Cerebellar nuclear complex (tissue), 1 donor: ENCODE measurements around the gene RBM22.

ENCODE experiments used
- DNase-seq, 2 experiments: peaks; one replicate each; lab custom pipeline; 2025; lab: John Stamatoyannopoulos, UW

RBM22 gene

DNA sequence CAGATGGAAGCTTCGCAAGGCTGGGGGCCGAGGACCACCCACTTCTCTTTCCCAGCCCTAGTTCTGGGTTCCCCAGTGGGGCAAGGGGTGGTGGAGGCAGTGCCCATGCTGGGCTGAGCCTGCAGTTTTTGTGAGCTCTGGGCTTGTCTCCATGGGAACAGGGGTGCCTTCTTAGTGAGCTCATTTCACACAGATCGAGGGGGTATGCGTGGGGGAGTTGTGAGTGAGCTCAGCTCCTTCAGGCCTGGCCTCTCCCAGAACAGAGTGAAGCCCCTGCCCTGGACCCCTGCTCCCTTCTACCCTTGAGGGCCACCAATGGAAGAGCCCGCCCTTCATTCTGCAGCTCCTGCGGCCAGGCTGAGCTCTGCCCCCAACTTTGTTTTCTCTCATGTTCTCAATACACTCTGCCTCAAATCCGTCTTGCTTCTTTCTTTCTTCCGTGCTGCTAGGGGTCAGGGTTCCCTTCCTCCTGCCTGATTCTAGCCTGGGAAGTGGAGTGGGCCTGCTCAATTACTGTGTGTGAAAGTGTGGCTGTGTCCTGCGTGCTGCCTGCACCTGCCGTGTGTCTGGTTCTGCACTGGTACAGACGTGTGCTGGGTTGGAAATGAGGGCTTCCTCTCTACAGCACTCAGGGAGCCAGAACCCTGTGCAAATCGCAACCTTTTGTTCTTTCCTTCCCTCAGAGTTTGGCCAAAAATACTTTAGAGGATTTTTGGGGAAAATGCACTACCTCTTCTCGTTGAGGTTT is 48.8 kb downstream of the RBM22 start:
- no peak for DNase-seq

DNA sequence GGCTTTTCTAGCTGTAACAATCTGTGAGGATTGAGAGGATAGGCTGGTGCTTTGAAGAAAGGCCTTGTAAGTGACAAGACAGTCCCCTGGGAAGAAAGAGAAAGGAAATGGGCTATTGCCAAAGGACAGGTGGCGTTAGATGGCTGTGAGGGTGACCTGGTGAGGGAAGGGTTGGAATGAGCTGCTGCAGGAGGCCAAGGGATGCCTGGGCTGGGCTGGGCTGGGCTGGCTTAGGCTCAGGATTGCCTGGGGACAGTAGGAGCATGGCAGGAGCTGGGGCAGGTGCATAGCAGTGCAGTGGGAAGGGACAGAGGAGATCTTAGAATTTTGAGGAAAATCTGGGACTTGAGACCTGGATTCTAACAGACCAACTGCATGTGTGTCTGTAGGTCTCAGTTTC is 49.5 kb downstream of the RBM22 start:
- DNase-seq: no peak

DNA sequence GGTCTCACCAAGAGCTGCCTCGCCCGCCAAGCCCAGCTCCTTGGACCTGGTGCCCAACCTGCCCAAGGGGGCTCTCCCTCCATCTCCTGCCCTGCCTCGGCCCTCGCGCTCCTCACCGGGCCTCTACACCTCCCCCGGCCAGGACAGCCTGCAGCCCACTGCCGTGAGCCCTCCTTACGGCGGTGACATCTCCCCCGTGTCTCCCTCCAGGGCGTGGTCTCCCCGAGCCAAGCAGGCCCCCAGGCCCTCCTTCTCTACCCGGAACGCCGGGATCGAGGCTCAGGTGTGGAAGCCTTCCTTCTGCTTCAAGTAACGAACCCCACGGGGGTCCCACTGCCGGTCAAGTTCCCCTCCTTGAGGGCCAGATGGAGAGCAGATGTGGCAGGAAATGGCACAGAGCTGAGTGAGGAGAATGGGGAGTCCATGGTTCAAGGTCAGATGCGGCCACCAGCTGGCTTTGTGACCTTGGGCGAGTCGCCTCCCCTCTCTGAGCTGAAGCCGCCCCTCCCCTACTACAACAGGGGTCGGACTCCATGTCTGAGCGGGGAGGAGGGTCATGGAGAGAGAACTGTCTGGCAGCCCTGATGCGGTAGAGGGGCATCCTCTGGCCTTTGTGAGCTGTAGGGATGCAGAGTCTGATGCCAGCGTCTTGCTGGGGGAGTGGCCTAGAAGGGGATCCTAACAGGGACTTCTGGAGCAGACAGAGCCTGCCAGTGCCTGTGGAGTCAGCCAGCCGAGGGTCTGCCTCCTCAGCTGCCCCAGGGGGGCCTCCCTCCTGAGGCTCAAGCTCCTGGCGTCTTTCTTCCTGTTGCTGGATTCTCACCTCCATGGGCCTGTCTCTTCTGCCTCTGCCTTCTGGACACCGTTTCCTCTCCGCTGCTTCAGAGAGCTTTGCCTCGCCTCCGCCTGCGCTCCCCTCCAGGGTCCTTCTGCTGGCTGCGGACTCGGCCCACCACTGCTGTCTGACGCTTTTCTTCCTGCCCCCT is 50.5 kb downstream of the RBM22 start:
- DNase-seq: no peak

DNA sequence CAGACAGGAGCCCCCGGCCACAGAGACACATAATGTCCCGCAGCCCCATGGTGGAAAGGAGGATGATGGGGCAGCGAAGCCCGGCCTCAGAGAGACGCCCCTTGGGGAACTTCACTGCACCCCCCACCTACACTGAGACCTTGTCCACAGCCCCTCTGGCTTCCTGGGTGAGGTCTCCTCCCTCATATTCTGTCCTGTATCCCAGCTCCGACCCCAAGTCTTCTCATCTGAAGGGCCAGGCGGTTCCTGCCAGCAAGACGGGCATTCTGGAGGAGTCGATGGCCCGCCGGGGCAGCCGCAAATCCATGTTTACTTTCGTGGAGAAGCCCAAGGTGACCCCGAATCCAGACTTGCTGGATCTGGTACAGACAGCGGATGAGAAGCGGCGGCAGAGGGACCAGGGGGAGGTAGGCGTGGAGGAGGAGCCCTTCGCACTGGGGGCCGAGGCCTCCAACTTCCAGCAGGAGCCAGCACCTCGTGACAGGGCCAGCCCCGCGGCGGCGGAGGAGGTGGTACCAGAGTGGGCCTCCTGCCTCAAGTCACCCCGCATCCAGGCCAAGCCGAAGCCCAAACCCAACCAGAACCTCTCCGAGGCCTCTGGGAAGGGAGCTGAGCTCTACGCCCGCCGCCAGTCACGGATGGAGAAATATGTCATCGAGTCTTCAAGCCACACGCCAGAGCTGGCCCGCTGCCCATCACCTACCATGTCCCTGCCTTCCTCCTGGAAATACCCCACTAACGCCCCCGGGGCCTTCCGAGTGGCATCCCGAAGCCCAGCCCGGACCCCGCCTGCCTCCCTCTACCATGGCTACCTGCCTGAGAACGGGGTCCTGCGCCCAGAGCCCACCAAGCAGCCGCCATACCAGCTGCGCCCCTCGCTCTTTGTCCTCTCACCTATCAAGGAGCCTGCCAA is 51.5 kb downstream of the RBM22 start:
- DNase-seq: no peak

DNA sequence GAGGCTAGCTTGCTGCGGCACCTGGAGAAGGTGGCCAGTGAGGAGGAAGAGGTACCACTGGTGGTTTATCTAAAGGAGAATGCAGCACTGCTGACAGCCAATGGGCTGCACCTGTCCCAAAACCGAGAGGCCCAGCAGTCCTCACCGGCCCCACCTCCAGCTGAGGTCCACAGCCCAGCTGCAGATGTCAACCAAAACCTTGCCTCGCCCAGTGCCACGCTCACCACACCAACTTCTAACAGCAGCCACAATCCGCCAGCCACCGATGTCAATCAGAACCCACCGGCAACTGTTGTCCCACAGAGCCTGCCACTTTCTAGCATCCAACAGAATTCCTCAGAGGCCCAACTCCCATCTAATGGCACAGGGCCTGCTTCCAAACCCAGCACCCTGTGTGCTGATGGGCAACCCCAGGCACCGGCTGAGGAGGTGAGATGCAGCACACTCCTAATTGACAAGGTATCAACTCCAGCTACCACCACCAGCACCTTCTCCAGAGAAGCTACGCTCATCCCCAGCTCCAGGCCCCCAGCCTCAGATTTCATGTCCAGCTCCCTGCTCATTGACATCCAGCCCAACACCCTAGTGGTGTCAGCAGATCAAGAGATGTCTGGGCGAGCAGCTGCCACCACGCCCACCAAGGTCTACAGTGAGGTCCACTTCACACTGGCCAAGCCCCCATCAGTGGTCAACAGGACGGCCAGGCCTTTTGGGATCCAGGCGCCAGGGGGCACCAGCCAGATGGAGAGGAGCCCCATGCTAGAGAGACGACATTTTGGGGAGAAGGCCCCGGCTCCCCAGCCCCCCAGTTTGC is 52.4 kb downstream of the RBM22 start:
- DNase-seq: no peak

DNA sequence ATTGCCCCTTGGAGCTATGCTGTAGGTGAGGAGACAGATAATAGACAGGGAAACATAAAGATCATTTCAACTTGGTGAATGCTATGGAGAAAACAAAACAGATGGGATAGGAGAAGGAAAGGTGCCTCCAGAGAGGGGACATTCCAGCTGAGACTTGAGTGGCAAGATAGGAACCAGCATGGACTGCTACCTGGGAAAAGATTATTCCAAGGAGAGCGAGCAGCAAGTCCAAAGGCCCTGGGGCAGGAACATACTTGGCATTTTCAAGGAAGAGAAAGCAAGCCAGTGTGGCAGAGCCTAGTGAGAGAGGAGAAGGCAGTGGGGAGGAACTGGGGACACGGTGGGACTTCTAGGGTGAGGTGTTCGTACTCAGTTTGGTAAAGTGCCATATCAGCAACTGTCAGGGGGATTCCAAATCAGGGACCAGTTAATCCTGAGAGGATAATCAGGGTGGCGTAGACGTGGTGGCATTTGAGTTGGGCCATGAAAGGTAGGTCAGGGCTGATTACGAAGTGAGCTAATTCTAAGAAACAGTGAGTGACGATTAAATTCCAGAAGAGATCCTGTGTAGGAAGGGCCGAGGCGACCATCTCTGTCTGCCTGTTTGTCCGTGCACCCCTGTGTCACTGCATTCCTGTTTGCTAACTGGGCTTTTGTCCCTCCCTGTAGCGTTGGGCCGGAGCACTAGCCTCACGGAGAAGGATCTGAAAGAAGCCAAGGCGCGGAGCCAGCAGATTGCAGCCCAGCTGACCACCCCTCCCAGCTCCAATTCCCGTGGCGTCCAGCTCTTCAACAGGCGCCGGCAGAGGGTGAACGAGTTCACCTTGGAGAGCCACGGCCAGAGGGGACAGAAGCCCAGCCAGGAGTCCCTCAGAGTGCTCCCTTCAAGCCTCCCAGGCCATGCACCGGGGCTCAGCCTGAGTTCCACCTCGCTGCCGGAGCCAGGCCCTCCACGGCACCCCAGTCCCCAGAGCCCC is 53.3 kb downstream of the RBM22 start:
- DNase-seq: no peak

DNA sequence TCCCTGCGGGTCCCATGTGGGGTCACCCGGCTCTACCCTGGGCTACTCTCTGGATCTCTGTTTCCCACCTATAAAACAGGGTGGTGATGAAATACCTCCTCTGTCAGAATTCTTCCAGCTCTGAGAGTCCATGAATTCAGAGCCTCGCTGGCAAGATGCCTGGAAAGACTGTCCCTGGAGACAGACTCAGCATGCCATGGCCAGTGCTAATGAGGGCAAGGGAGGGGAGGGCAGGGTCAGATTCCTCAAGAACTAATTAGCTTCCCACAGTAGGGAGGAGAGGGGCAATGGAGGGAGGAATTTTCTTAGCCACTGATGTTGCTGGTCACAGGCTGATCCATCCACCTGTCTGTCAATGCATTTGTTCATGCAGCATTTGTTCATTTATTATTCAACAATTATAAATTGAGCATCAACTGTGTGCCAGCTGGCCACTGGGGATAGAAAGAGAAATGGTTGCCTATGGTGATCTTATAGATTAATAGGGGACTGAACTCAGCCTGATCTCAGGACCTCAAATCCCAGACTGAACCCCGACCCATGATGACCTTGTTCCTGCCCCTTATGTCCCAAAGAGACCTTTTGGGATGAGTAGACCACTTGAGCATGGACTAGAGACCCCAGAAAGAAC is 55.7 kb downstream of the RBM22 start:
- no peak for DNase-seq

DNA sequence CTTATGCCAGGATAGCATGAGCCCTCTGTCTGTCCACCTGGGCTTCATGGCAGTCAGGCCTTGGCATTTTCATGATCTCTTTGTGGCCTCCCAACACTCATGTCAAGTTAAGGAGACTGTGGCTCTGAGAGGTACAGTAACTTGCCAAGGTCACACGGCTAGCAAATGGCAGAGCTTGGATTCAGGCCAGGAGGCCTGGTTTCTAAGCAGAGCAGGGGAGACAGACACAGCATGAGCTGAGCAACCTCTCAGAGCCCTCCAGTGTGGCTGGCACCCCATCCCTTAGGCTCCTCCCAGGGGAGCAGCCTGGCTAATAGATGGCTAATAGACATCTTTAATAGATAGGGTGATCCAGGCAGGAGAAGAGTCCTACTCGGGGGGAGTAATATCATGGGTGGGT is 56.3 kb downstream of the RBM22 start:
- no peak for DNase-seq

DNA sequence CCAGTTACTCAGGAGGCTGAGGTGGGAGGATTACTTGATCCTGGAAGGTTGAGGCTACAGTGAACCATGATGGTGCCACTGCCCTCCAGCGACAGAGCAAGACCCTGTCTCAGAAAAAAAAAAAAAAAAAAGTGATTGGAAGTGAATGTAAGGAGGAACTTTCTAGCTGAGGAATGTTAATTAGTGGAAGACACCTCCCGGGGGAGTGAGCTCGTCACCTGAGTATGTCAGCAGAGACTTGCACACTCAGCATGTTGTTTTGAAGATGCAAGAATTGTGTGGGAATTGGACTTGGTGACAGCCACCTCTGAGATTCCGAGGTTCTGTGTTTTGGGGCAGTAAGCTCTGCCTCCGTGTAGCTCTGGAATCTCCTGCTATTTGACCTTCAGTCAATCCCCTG is 56.8 kb downstream of the RBM22 start:
- no peak for DNase-seq

DNA sequence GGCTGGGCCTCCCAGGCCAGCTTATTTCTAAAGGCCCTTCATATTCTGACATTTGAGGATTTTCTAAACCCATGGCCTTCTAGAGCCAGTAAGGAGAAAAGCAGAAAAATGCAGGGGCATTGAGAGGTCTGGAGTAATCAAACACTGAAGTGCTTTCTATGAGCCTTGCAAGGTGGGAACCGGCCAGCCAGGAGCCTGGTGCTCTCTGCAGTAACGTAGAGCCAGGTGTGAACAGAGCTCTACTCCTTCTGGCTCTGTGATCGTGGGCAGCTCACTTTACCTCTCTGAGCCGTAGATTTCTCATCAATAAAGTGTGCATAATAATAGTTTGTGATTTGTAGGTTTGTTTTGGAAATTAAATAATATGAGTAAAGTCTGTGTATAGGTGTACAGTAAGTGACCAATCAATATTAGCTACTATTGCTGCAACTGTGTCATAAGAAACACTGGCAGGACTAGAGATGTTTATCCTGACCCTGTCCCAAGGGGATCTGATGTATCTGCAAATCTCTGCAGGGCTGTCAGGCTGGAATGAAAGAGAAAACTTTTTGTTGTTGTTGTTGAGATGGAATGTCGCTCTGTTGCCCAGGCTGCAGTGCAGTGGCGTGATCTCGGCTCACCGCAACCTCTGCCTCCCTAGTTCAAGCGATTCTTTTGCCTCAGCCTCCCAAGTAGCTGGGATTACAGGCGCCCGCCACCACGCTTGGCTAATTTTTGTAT is 57.7 kb downstream of the RBM22 start:
- DNase-seq: no peak

DNA sequence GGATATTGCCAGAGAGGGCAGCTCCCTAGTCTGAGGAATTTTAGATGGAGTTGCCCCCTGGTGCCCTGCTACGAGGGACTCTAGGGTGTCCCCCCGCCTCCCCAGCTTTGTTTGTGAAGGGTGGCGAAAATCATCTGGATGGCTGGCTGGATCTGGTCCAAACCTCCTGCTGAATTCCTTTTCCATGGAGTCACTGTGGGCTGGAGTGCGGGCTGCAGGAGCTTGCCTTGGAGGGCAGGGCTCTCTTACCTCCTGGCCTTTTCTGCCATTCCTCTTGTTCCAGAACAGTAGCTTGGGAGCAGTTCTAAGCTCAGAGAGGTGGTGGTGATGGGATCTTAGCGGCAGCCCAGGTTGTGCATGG is 58.3 kb downstream of the RBM22 start:
- DNase-seq: no peak

DNA sequence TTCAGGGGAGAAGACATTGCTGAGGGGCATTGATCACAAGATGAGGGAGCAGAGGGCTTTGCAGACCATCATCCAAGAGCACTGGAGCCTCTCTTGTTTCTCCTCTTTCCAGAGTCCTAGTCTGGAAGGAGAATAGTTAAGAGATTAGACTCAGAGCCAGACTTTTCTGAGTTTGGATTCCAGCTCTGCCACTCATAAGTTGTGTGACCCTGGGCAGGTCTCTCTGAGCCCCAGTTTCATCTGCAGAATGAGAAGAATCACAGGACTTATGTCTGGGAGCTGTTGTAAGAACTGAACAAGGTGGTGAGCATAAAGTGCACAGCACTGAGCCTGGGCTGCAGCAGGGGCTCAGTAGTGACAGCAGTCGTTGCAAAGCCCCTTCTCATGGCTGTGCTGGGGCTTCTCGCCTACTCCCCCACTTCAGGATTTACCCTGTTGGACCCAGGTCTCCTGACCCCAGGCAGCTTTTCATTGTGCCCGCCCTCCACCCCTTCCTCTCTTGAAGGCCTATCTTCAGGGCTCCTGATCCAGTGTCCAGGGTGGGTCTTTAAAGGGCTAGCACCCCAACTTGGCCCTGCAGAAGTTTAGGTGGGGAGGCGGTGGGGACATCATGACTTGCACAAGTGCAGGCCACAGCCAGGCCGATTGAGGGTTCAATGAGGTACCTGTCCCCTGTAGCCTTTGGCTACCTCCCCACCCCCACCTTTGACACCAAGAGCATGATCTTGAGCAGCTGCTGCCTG is 58.9 kb downstream of the RBM22 start:
- no peak for DNase-seq

DNA sequence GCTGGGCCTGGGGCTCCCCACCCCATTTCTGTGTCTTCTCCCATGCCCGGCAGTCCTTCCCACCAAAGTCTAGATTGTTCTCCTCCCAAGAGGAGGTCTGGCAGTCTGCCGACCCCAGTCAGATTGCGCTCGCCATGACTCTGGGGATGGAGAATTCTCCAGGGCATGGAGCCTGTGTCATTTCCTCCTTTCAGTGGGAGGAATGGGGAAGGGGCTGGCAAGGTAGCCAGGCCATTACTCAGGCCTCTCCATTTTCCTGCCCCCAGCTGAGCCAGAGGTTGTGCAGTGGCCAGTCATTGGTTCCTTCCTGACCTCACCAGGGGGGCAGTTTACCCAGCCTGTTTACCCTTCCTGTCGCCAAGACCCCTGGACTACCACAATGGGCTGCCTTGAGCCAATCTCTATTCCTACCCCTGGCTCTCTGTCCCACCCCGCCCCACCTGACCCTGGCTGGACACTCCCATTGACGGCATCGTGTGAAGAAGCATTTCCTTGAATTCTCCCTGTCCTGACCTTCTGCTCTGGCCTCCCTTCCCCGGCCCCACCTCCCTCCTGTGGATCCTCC is 59.8 kb downstream of the RBM22 start:
- DNase-seq: no peak
